IMR-90 (cell line): ENCODE data around the gene MYT1. TPM values are rescaled to one million over a fixed set of nuclear protein-coding genes. Genes with fewer than 3 reads are reported as not detected.

ENCODE experiments used
- ATAC-seq: fragments of 200-7000 bp; cut with Tn5 transposase; 2 replicates; pipeline ENCODE4 v1.9.1; 2020; ENCODE audit warnings: low read depth, mild to moderate bottlenecking, moderate library complexity
- BruUV-seq: library from RNA; stranded (reverse); fragments of 400-500 nt; replicated peaks from 2 replicates; lab custom pipeline; 2021; lab: Mats Ljungman, UMichigan
- CTCF ChIA-PET: fragments of 300-600 bp; formaldehyde crosslinking; extraction: SDS; loops from one replicate; lab custom pipeline; 2021; ENCODE audit warnings: antibody characterized with exemption; lab: Yijun Ruan, JAX
- POLR2A ChIA-PET: fragments of 300-600 bp; sonication (Branson Sonifier 250); formaldehyde crosslinking; loops from one replicate; lab custom pipeline; 2022; ENCODE audit warnings: antibody characterized with exemption; ENCODE audit not compliant: unreplicated experiment; lab: Charles Lee
- DNase-seq: peaks from one replicate; pipeline ENCODE4 v3.0.0; 2013
- H2AFZ ChIP-seq: replicated peaks from 2 replicates; pipeline ENCODE3; 2013; ENCODE audit warnings: low read length, mild to moderate bottlenecking; ENCODE audit not compliant: poor library complexity
- H2AK5ac ChIP-seq: 2 replicates; pipeline ENCODE4 v1.6.1; 2013; ENCODE audit warnings: low read depth, low read length, inconsistent platforms
- H2AK9ac ChIP-seq: replicated peaks from 2 replicates; pipeline ENCODE3; 2013; ENCODE audit warnings: mild to moderate bottlenecking, low read depth, low read length, moderate library complexity; ENCODE audit not compliant: poor library complexity
- H2BK120ac ChIP-seq: 2 replicates; pipeline ENCODE4 v1.6.1; 2013; ENCODE audit warnings: low read depth, low read length, inconsistent platforms
- H2BK15ac ChIP-seq: 3 replicates; pipeline ENCODE4 v1.6.1; 2013; ENCODE audit warnings: low read depth, low read length, inconsistent platforms
- H2BK20ac ChIP-seq: 2 replicates; pipeline ENCODE4 v1.6.1; 2013; ENCODE audit warnings: low read depth, mild to moderate bottlenecking, inconsistent platforms, low read length, moderate library complexity
- H2BK5ac ChIP-seq: 2 replicates; pipeline ENCODE4 v1.6.1; 2013; ENCODE audit warnings: mild to moderate bottlenecking, low read depth, low read length, inconsistent platforms; ENCODE audit not compliant: poor library complexity, severe bottlenecking
- H3K14ac ChIP-seq: replicated peaks from 2 replicates; pipeline ENCODE4 v1.6.1; 2013; ENCODE audit warnings: low read depth, low read length, inconsistent platforms
- H3K18ac ChIP-seq: 2 replicates; pipeline ENCODE4 v1.6.1; 2013; ENCODE audit warnings: low read depth, low read length, control low read depth
- H3K23ac ChIP-seq: 2 replicates; pipeline ENCODE4 v1.6.1; 2013; ENCODE audit warnings: low read depth, low read length, inconsistent platforms
- H3K27ac ChIP-seq: 2 replicates; pipeline ENCODE4 v1.5.1; 2013; ENCODE audit warnings: mild to moderate bottlenecking, control low read depth, low read length; ENCODE audit not compliant: insufficient read depth
- H3K27me3 ChIP-seq: 2 replicates; pipeline ENCODE4 v1.6.1; 2013; ENCODE audit warnings: low read length; ENCODE audit not compliant: control insufficient read depth, insufficient read depth
- H3K36me3 ChIP-seq: 2 replicates; pipeline ENCODE4 v1.6.1; 2013; ENCODE audit warnings: low read length, mixed read lengths; ENCODE audit not compliant: control insufficient read depth, insufficient read depth
- H3K4ac ChIP-seq: 2 replicates; pipeline ENCODE4 v1.6.1; 2013; ENCODE audit warnings: low read depth, low read length, inconsistent platforms
- H3K4me1 ChIP-seq: 2 replicates; pipeline ENCODE4 v1.6.1; 2013; ENCODE audit warnings: low read length, mixed read lengths; ENCODE audit not compliant: control insufficient read depth, insufficient read depth
- H3K4me2 ChIP-seq: 2 replicates; pipeline ENCODE4 v1.6.1; 2013; ENCODE audit warnings: low read depth, mild to moderate bottlenecking, control low read depth, low read length, moderate library complexity
- H3K4me3 ChIP-seq: 2 replicates; pipeline ENCODE4 v1.5.1; 2013; ENCODE audit warnings: low read depth, mild to moderate bottlenecking, control low read depth, low read length, moderate library complexity; ENCODE audit not compliant: insufficient read depth
- H3K56ac ChIP-seq: 2 replicates; pipeline ENCODE4 v1.6.1; 2013; ENCODE audit warnings: low read length, inconsistent platforms; ENCODE audit not compliant: insufficient read depth; ENCODE audit errors: extremely low read depth
- H3K79me1 ChIP-seq, 2 experiments: 2 replicates each; pipeline ENCODE4 v1.6.1; 2013; ENCODE audit warnings: low read length in 2 of 2, inconsistent platforms in 1 of 2, low read depth in 1 of 2
- H3K9ac ChIP-seq: 2 replicates; pipeline ENCODE4 v1.6.1; 2013; ENCODE audit warnings: low read depth, low read length, control low read depth
- H3K9me1 ChIP-seq: 2 replicates; pipeline ENCODE4 v1.6.1; 2013; ENCODE audit warnings: low read length, inconsistent platforms; ENCODE audit not compliant: insufficient read depth
- H3K9me3 ChIP-seq: 2 replicates; pipeline ENCODE4 v1.6.1; 2013; ENCODE audit warnings: low read length; ENCODE audit not compliant: control insufficient read depth, insufficient read depth
- H4K20me1 ChIP-seq: 2 replicates; pipeline ENCODE4 v1.6.1; 2013; ENCODE audit warnings: low read length, inconsistent platforms; ENCODE audit not compliant: insufficient read depth
- H4K5ac ChIP-seq: 2 replicates; pipeline ENCODE4 v1.6.1; 2013; ENCODE audit warnings: mild to moderate bottlenecking, low read depth, low read length, control low read depth
- H4K8ac ChIP-seq, 2 experiments: 2 replicates each; pipeline ENCODE4 v1.6.1; 2013; ENCODE audit warnings: low read depth in 2 of 2, low read length in 2 of 2, control low read depth in 1 of 2, inconsistent platforms in 1 of 2
- H4K91ac ChIP-seq: 2 replicates; pipeline ENCODE4 v1.6.1; 2013; ENCODE audit warnings: low read depth, low read length, inconsistent platforms; ENCODE audit not compliant: insufficient read depth
- BHLHE40 ChIP-seq: fragments of 150-350 bp; IDR thresholded peaks from 2 replicates; pipeline ENCODE4 v1.6.1; 2016; ENCODE audit warnings: mild to moderate bottlenecking, low read depth, low read length
- CHD1 ChIP-seq: IDR thresholded peaks from 2 replicates; pipeline ENCODE4 v1.6.1; 2012; ENCODE audit warnings: low read depth, low read length, improper control_type of control experiment
- CTCF ChIP-seq: conservative IDR thresholded peaks from 2 replicates; pipeline ENCODE4 v1.5.1; 2012; ENCODE audit warnings: mild to moderate bottlenecking, low read depth, low read length, improper control_type of control experiment
- FOS ChIP-seq: fragments of 150-350 bp; IDR thresholded peaks from 2 replicates; pipeline ENCODE4 v1.6.1; 2016; ENCODE audit warnings: low read depth, low read length
- MAFK ChIP-seq: IDR thresholded peaks from 2 replicates; pipeline ENCODE4 v1.6.1; 2012; ENCODE audit warnings: low read depth, low read length, improper control_type of control experiment
- MAZ ChIP-seq: IDR thresholded peaks from 2 replicates; pipeline ENCODE4 v1.6.1; 2012; ENCODE audit warnings: low read depth, mild to moderate bottlenecking, low read length, improper control_type of control experiment, moderate library complexity, borderline replicate concordance
- MXI1 ChIP-seq: IDR thresholded peaks from 2 replicates; pipeline ENCODE4 v1.6.1; 2012; ENCODE audit warnings: low read depth, mild to moderate bottlenecking, low read length, moderate library complexity, borderline replicate concordance
- NFE2L2 ChIP-seq: fragments of 150-350 bp; IDR thresholded peaks from 2 replicates; pipeline ENCODE4 v1.6.1; 2016; ENCODE audit warnings: low read depth, mild to moderate bottlenecking, low read length
- POLR2A ChIP-seq: IDR thresholded peaks from 2 replicates; pipeline ENCODE4 v1.6.1; 2012; ENCODE audit warnings: mild to moderate bottlenecking, low read depth, low read length
- RAD21 ChIP-seq: IDR thresholded peaks from 2 replicates; pipeline ENCODE4 v1.6.1; 2012; ENCODE audit warnings: low read length, improper control_type of control experiment
- RCOR1 ChIP-seq: IDR thresholded peaks from 2 replicates; pipeline ENCODE4 v1.6.1; 2012; ENCODE audit warnings: mild to moderate bottlenecking, low read length, improper control_type of control experiment; ENCODE audit not compliant: insufficient replicate concordance
- RFX5 ChIP-seq: IDR thresholded peaks from 2 replicates; pipeline ENCODE4 v1.8.0; 2012; ENCODE audit warnings: low read depth, mild to moderate bottlenecking, low read length, moderate library complexity
- USF2 ChIP-seq: fragments of 150-350 bp; IDR thresholded peaks from 2 replicates; pipeline ENCODE4 v1.6.1; 2017; ENCODE audit warnings: mild to moderate bottlenecking, antibody characterized with exemption, low read length, low read depth
- WGBS, 2 experiments: methylation state at CpG; one replicate each; pipeline versions ENCODE4 v1.1.5 to v1.1.7; 2013; ENCODE audit warnings: missing lambda C conversion rate in 2 of 2; ENCODE audit not compliant: insufficient read length in 1 of 2; ENCODE audit errors: extremely low coverage in 2 of 2; 5-methylcytosine and 5-hydroxymethylcytosine counted together
- dilution Hi-C: fragments of 300-500 bp; cut with HindIII; formaldehyde crosslinking; loops from one replicate; pipeline ENCODE4 v1.14.3; 2018; ENCODE audit warnings: low sequenced_read_pairs; ENCODE audit not compliant: unreplicated experiment
- in situ Hi-C: fragments of 300-500 bp; cut with MboI; formaldehyde crosslinking; loops from 3 replicates; pipeline ENCODE4 v1.14.3; 2019; ENCODE audit warnings: low sequenced_read_pairs, inconsistent platforms, mixed read lengths
- intact Hi-C: fragments of 100-400 bp; cut with micrococcal nuclease; formaldehyde crosslinking; loops from 2 replicates; pipeline ENCODE4 v1.10.0; 2022
- polyA plus RNA-seq, 3 experiments: library from polyadenylated mRNA; depleted of rRNA; stranded (reverse); fragments of >200 nt; gene quantifications; 2 replicates each; pipeline ENCODE4 v1.2.3, GENCODE V29; 2012; ENCODE audit warnings: low replicate concordance in 1 of 3
- total RNA-seq: library from RNA; depleted of rRNA; stranded (reverse); fragments of >200 nt; gene quantifications from 2 replicates; pipeline ENCODE4 v1.2.3, GENCODE V29; 2012

The MYT1 gene
- total and polyA plus RNA-seq, 2 of the 4 experiments (the other 2 are of a cell fraction): not detected

GRCh38 chr20:64224351-64225170 lies 60.3 kb downstream of the MYT1 start:
- Histone ChIP-seq H3K27me3 (peaks cover 10% of the 10 kb centered on the region), H3K56ac (no peak overlapping the region), H3K4me3 (no peak overlapping the region), H2BK15ac (peak overlapping the region; percentile 96; the same call in 2 of the 3 replicates), H4K91ac (peak overlapping the region; percentile 73), H3K23ac (peak overlapping the region; percentile 77; the same call in 1 of the 2 replicates), H3K4ac (peak overlapping the region; percentile 86), H3K9ac (peak overlapping the region; percentile 8; the same call in 1 of the 2 replicates), H3K4me1 (peaks cover 27% of the 10 kb centered on the region), H3K9me1 (peaks cover 19% of the 10 kb centered on the region), H4K20me1 (no peaks in the 10 kb centered on the region), H3K36me3 (no peaks in the 10 kb centered on the region), H2BK120ac (peak overlapping the region; percentile 93), H4K8ac (peak overlapping the region; percentile 50 to 83; a peak in 3 of 4 replicates), H3K27ac (peak overlapping the region; percentile 86), H2AK5ac (peak overlapping the region; percentile 97), H3K14ac (peak overlapping the region; percentile 73), H2BK5ac (peak overlapping the region; percentile 75), H3K4me2 (peak overlapping the region; percentile 19; the same call in 1 of the 2 replicates), H3K18ac (peak overlapping the region; percentile 60), H2BK20ac (peak overlapping the region; percentile 75; the same call in 1 of the 2 replicates), H2AK9ac (peak overlapping the region; percentile 90), H3K79me1 (no peaks in the 10 kb centered on the region; a peak in 1 of 4 replicates), H4K5ac (peak overlapping the region; percentile 53), H2AFZ (peak overlapping the region; percentile 79), H3K9me3 (no peaks in the 10 kb centered on the region)
- intact Hi-C loops: no loop called here
- BruUV-seq: no TSS peak
- in situ Hi-C loops: no loop called here
- dilution Hi-C loops: no loop called here
- ATAC-seq (peak; percentile 93), DNase-seq (peak; percentile 97)
- POLR2A ChIA-PET: no interaction called here
- CTCF ChIA-PET: interaction anchor here (1.0 kb wide), 1 partner anchor 35 kb away, joined by 5 read pairs; no protein-coding TSS in a partner anchor
- WGBS, 2 experiments: 0% methylated on average over 1 of the region's 10 CpGs; no CpG with 5 or more reads in 1 of the 2 experiments
- TF ChIP-seq RAD21 (peak; percentile 32; the same call in 1 of the 2 replicates), NFE2L2 (no peak), MAFK (no peak), CHD1 (0 out of 2 replicates have a peak, but pooled peaks have one; percentile 55), RCOR1 (peak; percentile 72), USF2 (peak; percentile 54; the same call in 1 of the 2 replicates), BHLHE40 (0 out of 2 replicates have a peak, but pooled peaks have one; percentile 22), MAZ (peak; percentile 79), POLR2A (peak; percentile 26; the same call in 1 of the 2 replicates), MXI1 (peak; percentile 34; the same call in 1 of the 2 replicates), RFX5 (no peak), FOS (peak; percentile 79), CTCF (peak; percentile 33)
